GM18499 (cell line): Measurements from ENCODE around the gene FRRS1L.
A peak's percentile ranks its signal among the peaks of the same experiment; 100 is the strongest.

Source experiments
- ATAC-seq: cut with Tn5 transposase; IDR thresholded peaks from one replicate; pipeline ENCODE4 v1.9.1; 2021; ENCODE audit warnings: moderate number of reproducible peaks; ENCODE audit not compliant: insufficient read depth, unreplicated experiment

Gene FRRS1L

GRCh38 chr9:109113254-109113653 lies 53.8 kb downstream of the FRRS1L start:
- ATAC-seq: no peak

DNA sequence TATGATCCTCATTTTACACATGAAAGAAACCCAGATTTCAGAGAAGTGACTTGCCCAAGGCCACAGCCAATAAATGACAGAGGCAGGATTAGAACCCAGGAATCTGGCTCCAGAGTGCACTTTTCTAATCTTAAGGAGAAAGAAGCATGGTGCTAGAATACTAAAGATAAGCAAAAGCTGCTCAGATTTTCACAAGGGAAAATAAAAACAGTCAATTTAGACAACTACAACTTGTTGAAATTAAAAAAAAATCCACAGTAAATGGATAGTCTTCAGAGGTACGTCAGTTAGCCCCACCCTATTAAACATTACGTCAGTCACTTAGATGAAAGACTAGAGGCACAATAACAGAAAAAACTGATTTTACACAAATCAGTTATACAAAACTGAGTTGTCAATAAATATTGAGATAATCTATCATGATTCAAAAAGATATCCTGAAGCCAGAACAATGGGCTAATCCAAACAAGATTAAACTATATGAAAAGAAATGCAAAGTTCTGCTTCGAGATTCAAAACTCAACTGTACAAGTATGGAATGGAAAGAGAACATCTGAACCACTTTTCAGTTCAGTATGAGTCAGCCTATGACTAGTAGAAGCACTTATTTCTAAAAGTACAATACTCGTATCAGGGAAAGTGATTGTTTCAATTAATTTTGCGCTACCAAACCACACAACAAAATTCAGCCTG lies 56.6 kb downstream of the FRRS1L start:
- peak; percentile 61 for ATAC-seq

GRCh38 chr9:109109967-109110328 lies 57.1 kb downstream of the FRRS1L start:
- ATAC-seq: no peak

DNA sequence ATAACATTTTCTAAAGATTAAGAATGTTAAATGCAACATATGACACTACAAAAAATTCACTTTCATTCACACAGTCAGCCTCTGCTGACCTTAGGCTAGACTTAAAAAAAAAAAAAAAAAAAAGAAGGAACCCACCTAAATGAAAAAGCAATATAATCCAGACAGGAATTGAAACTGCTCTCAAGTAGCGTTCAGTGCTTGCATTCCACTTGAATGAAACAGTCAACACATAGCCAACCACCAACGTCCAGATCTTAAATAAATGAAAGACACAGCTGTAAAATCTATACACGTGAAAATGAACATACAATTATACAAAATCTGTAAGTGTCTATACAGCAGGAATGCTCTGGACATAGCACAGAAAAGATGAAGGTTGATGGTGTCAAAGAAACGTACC lies 58.7 kb downstream of the FRRS1L start:
- ATAC-seq: no peak

DNA sequence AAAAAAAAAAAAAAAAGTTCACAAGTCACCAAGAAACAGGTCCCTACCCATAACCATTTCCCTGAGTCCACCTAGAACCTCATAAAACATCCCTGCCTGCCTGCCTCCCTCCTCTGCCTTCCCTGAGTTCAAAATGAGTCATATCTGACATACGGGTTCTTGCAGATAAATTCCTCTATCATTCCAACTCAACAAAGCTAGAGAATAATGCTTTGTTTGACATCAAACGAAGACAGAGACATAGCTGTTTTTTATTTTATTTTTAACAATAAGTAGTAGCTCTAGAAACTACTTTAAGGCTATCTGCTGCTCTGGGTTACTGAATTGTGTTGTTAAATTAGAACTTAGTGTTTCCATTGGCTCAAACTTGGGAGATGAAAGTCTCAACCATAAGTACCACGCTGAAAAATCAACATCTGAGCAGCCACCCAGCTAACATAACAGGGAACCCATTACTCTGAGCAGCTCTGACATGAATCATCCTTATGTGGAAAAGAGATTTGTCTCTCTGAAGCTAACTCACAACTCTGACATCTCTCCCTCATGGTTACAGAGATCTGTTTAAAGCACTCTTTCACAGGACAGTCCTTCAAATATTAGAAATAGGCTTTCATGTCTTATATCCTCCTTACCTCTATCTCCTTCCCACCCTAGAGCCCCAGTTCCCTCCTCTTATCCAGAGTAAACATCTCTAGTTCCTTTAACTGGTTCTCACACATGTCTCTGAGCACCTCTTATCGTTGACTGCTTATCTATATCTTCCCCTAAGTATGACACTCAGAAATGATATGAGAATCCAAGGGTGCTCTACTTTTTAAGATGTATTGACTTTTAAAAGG lies 59.4 kb downstream of the FRRS1L start:
- ATAC-seq: no peak

DNA sequence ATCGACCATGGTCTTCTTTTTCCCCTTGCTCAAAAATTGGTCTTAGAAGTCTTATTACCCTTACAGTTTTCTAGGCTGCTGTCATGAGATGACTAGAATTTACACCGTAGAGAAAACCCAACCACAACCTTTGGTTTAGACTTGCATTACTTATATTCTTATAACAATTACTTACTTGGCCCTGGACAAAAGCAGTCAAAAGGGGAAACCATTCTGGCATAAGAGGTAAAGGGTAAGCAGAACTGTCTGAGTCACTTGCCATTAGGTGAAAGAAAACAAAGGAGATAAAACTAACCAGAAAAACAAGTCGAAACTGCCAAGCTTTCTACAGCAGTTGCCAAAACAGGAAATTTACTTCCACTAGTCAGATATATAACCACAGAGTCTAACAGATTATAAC lies 65.2 kb downstream of the FRRS1L start:
- ATAC-seq: peak; percentile 87

DNA sequence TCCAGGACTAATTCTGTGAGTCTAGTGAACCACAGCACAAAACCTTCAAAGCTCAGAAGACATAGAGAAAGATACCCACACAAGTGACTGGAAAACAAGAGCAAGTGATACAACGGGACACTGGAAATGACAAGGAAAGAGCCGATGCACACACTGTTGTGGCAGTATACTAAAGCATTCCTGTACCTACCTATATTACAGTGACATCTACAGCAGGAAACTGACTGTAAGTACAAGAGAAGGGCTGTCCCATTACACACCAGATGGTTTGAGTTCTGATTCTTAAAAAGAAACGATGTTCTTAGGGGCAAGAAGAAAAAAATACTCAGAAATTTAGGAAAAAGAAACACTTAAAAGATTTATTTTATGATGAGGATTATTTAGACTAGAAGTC lies 65.8 kb downstream of the FRRS1L start:
- no peak for ATAC-seq

DNA sequence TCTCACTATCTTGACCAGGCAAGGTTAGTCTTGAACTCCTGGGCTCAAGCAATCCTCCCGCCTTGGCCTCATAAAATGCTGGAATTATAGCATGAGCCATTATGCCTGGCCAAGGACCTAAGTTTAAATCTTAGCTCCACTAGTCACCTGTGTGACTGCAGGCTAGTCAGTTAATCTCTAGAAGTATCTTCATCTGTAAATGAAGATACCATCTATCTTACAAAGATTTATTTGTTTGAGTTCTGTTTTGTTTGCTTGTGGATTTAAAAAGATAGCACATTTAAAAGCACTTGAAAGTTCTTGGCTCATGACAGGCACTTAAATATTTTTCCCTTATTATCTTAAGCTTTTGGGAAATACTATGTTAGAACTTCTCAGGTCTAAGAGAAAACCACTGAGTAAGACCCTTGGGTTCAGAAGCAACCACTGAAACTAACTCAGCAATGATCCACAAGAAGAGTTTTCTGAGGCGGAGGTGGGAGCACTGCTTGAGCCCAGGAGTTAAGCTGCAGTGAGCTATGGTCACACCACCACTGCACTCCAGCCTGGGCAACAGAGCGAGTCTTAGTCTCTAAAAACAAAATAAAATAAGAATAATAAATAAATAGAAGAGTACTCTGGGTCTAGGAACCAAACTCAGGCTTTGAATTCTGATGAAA lies 66.4 kb downstream of the FRRS1L start:
- no peak for ATAC-seq

GRCh38 chr9:109098960-109099308 lies 68.1 kb downstream of the FRRS1L start:
- no peak for ATAC-seq

DNA sequence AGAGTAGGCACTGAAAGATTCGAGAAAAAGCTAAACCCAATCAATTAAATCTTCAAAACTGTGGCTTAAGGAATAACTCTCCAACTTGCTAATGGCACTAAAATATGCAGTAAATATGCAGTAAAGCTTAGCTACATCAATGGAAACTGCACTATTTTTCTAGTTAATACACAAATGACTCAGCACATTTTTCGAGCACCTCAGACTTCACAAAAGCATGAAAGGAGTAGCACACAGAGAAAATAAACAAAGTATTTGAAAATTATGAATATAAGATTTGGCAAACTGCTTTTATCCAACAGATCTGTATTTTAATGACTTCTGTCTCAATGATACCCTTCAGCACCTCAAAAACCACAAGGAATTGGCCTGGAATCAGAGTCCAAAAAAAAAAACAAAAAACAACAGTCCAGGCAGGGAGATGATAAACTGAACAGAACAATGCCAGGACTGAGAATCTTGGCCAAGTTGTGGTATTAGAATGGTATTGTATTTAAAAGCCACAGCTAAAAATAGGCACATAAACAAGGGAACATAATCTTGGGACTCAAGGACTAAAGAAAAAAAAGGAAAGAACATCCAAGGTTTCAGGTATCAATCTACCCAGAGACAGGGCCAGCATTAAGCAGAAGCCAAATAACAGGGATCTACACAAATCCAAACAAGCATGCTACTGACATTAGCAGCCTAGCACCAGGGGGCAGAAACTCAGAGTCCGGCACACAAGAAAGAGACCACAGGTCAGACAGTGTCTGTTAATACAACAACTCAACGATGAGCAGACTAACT lies 68.7 kb downstream of the FRRS1L start:
- no peak for ATAC-seq

- ATAC-seq: no peak
These were observed 69.9 kb downstream of the FRRS1L start for GRCh38 chr9:109097146-109097545.

- no peak for ATAC-seq
These were observed 71.7 kb downstream of the FRRS1L start for GRCh38 chr9:109095321-109095720.

- ATAC-seq: no peak
These were observed 72.8 kb downstream of the FRRS1L start for GRCh38 chr9:109094268-109094667.

DNA sequence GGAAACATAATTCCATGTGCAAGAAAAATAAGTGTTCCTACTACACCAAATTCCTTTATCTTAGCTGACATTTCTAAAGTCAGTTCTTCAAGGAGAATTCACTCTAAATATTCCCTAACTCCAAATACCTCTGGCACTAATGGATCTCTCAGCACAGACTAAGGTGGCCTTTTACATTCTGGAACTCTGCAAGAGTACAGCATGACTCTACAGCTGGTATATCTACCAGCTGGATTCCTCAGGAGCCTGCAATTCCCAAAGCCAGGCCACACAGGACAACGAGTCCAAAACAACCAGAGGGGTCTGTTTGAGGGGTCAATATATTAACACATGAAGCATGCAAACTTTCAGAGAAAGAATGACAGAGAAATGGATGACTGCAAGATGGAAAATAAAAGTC lies 74.5 kb downstream of the FRRS1L start:
- ATAC-seq: no peak

DNA sequence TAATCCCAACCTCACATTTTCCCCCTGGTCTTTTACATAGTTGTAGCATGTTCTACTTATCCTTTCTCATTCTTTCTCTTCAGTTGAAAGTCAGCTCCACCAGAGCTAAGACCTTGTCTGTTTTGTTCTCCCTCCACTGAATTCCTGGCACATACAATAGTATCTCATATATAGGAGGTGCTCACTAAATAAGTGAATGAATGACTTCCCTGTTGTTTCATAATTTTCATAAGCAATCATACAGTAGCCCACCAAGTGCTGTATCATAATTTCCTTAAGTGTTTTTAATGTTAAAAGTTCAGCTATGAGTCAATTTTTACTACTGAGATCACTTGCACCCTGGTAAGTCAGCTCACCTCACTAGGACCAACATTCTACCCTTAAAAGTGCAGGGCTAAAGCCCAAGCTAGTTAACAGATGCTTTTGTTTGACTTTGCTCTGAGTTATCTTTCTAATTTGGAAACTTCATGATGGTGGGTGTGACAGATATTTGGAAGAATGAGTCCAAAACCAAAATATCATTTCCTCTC lies 74.9 kb downstream of the FRRS1L start:
- ATAC-seq: no peak

GRCh38 chr9:109088221-109088620 lies 78.8 kb downstream of the FRRS1L start:
- no peak for ATAC-seq

GRCh38 chr9:109087795-109088194 lies 79.3 kb downstream of the FRRS1L start:
- ATAC-seq: no peak

DNA sequence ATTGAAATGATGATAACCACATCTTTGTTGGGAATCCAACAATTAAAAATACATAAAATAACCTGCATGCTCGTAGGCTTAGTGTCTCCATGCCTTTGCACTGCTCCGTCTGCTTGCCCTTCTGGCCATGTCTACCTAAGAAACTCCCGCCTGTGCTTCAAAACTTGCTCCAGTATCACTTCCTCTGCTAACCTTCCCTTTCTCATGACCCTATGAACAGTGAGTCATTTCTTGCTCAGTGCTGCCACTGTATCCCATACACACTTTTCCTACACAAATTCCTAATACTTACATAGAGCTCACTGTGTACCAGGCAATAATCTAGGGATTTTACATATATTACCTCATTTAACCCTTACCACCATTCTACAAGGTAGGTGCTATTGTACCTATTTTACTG lies 80.8 kb downstream of the FRRS1L start:
- no peak for ATAC-seq

DNA sequence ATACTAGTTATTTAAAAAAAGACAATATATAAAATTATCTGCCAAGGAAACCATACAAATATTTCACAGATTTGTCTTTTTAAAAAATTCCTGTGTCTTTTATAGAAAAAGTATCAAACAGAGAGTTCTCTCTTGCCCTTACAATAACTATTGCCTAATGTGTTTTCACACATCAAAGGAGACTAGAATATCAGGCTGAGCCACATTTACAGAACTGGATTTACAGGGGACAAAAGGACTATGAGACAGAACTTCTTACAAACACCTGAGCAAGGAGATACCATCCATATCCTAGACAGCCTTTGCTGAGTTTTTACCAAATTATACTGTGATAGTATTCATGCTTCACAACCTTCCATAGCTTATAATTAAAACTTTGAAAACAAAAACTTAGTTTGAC lies 81.5 kb downstream of the FRRS1L start:
- ATAC-seq: no peak

DNA sequence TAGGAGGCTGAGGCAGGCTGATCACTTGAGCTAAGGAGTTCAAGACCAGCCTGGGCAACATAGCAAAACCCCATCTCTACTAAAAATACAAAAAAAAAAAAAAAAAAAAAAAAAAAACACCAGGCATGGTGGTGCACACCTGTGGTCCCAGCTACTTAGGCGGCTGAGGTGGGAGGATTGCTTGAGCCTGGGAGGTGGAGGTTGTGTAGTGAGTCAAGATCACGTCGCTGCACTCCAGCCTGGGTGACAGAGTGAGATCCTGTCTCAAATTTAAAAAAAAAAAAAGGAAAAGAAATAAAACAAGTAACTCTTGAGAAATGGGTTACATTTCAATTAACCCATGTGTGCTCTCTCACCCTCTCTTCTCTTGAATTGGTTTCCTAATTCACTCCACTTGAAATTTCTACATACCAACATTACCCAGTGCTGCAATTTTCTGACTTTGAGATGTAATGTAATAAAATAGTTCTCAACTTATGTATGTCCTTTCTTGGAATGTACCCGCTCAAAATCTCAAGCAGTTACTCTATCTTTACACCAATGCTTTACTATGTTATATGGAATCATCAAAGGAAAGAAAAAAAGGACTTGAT lies 83.1 kb downstream of the FRRS1L start:
- no peak for ATAC-seq
